ENCODE results near the gene GNAL.
A peak's percentile ranks its signal among the peaks of the same experiment; 100 is the strongest.

The GNAL gene

DNA sequence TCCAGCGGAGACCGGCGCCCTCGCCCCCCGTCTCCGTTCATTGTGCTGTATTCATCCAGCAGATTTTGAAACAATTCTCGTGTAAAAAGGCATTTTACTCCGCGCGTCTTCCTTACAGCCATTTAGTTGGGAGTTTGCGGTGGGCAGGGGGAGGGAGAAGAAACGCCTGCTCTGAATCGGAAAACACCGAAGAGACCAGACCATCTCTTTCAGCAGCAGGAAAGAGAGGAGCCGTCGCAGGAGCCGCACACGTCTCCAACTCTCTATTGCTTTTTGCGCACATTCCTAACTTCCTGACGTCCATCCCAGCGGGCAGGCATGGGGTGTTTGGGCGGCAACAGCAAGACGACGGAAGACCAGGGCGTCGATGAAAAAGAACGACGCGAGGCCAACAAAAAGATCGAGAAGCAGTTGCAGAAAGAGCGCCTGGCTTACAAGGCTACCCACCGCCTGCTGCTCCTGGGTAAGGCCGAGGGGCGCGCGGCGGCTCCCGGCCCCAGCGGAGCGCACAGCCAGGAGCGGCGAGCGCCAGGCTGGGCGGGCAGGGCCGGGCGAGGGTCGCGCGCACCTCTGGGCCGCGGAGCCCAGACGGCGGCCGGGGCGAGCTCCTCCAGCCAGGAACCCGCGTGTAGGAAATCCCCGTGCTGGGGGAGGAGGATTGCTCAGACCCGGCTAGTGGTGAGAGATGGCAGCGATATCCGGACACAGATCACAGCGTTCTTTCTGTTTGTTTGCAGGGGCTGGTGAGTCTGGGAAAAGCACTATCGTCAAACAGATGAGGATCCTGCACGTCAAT, 63.2 kb downstream of the GNAL start:
- Histone ChIP-seq H3K27me3 (ENCODE audit: insufficient read depth, low read length, poor library complexity) (peaks cover 5% of the 10 kb centered on the region), H3K4me3 (ENCODE audit: low read depth in 1 of 2, low read length in 2 of 2) (no peak overlapping the region), H2AFZ (ENCODE audit: low read depth, low read length) (no peak overlapping the region), H3K9me3 (ENCODE audit: insufficient read depth, low read length, severe bottlenecking) (no peaks in the 10 kb centered on the region), H3K4me1 (ENCODE audit: insufficient read depth, low read length) (peaks cover 4% of the 10 kb centered on the region), H3K36me3 (ENCODE audit: insufficient read depth, low read length) (no peaks in the 10 kb centered on the region), H3K79me2 (ENCODE audit: insufficient read depth, low read length) (no peaks in the 10 kb centered on the region), H4K20me1 (ENCODE audit: insufficient read depth, low read length) (no peaks in the 10 kb centered on the region), H3K9ac (ENCODE audit: low read depth, low read length) (no peak overlapping the region), H3K27ac (ENCODE audit: low read length) (no peak overlapping the region), H3K4me2 (ENCODE audit: insufficient read depth, low read length) (no peak overlapping the region)
- no peak for ATAC-seq (ENCODE audit: insufficient read depth, low read depth)
- DNase-seq = no peak
- no peak for TF ChIP-seq EZH2 (IDR thresholded peaks at IDR 0.05; ENCODE audit: borderline replicate concordance, low read depth, low read length, severe bottlenecking)
- TF ChIP-seq, protein P1, sequence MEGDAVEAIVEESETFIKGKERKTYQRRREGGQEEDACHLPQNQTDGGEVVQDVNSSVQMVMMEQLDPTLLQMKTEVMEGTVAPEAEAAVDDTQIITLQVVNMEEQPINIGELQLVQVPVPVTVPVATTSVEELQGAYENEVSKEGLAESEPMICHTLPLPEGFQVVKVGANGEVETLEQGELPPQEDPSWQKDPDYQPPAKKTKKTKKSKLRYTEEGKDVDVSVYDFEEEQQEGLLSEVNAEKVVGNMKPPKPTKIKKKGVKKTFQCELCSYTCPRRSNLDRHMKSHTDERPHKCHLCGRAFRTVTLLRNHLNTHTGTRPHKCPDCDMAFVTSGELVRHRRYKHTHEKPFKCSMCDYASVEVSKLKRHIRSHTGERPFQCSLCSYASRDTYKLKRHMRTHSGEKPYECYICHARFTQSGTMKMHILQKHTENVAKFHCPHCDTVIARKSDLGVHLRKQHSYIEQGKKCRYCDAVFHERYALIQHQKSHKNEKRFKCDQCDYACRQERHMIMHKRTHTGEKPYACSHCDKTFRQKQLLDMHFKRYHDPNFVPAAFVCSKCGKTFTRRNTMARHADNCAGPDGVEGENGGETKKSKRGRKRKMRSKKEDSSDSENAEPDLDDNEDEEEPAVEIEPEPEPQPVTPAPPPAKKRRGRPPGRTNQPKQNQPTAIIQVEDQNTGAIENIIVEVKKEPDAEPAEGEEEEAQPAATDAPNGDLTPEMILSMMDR (IDR thresholded peaks at IDR 0.05; ENCODE audit: borderline replicate concordance, extremely low read depth, low read length, poor library complexity, severe bottlenecking) = no peak

DNA sequence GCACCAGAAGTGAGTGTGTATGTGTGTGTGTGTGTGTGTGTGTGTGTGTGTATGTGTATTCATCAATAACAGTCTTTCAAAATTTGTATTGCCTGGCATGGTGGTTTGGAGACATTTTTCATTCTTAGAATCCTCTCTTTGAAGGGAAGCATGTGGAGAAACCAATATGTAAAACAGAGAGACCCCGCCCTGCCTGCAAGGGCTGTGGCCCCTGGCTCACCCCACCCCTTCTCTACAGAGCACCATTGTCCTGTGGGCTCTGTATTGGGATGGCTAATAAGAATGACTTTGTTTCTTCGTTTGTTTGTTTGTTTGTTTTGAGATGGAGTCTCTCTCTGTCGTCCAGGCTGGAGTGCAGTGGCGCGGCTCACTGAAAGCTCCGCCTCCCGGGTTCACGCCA, 65.9 kb downstream of the GNAL start:
- no peak for ATAC-seq (ENCODE audit: insufficient read depth, low read depth)
- H2AFZ ChIP-seq (ENCODE audit: low read depth, low read length) = no peak overlapping the region
- no peaks in the 10 kb centered on the region for H3K79me2 ChIP-seq (ENCODE audit: insufficient read depth, low read length)
- no peak overlapping the region for H3K9ac ChIP-seq (ENCODE audit: low read depth, low read length)
- no peaks in the 10 kb centered on the region for H3K9me3 ChIP-seq (ENCODE audit: insufficient read depth, low read length, severe bottlenecking)
- H3K36me3 ChIP-seq (ENCODE audit: insufficient read depth, low read length) = no peaks in the 10 kb centered on the region
- no peak overlapping the region for H3K27ac ChIP-seq (ENCODE audit: low read length)
- TF ChIP-seq, protein P1 (IDR thresholded peaks at IDR 0.05; ENCODE audit: borderline replicate concordance, extremely low read depth, low read length, poor library complexity, severe bottlenecking) = no peak
- TF ChIP-seq EZH2 (IDR thresholded peaks at IDR 0.05; ENCODE audit: borderline replicate concordance, low read depth, low read length, severe bottlenecking) = no peak
- H4K20me1 ChIP-seq (ENCODE audit: insufficient read depth, low read length) = no peaks in the 10 kb centered on the region
- no peak overlapping the region for H3K4me2 ChIP-seq (ENCODE audit: insufficient read depth, low read length)
- H3K27me3 ChIP-seq (ENCODE audit: insufficient read depth, low read length, poor library complexity) = peaks cover 13% of the 10 kb centered on the region
- no peak overlapping the region for H3K4me3 ChIP-seq (ENCODE audit: low read depth in 1 of 2, low read length in 2 of 2)
- no peak for DNase-seq
- peaks cover 10% of the 10 kb centered on the region for H3K4me1 ChIP-seq (ENCODE audit: insufficient read depth, low read length)

DNA sequence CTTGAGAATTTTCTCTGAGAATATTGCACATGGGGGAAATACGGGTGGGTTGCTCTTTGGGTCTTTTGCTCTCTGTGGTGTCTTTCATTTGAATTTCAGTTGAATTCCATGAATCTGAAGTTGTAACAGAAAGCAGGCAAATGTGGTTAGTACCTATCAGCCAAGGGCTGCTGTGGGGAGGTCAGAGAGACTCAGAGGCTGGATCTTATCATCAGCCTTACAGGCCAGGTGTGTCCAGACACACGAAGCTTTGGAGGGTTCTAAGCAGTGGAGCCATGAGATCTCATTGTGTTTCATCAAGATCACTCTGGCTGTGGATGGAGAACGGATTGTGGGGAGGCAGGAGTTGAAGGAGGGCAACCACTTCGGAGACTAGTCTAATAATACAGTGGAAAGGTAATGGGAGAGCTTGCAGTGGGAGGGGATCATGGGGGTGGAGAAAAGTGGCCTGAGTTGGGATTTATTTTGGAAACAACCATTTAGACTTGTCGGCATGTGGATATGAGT, 68.1 kb downstream of the GNAL start:
- H3K9me3 ChIP-seq (ENCODE audit: insufficient read depth, low read length, severe bottlenecking) = no peaks in the 10 kb centered on the region
- TF ChIP-seq, protein P1 (IDR thresholded peaks at IDR 0.05; ENCODE audit: borderline replicate concordance, extremely low read depth, low read length, poor library complexity, severe bottlenecking) = no peak
- no peak for TF ChIP-seq EZH2 (IDR thresholded peaks at IDR 0.05; ENCODE audit: borderline replicate concordance, low read depth, low read length, severe bottlenecking)
- H3K27me3 ChIP-seq (ENCODE audit: insufficient read depth, low read length, poor library complexity) = peaks cover 13% of the 10 kb centered on the region
- H3K9ac ChIP-seq (ENCODE audit: low read depth, low read length) = no peak overlapping the region
- H2AFZ ChIP-seq (ENCODE audit: low read depth, low read length) = no peak overlapping the region
- ATAC-seq (ENCODE audit: insufficient read depth, low read depth) = peak; percentile 88
- no peak overlapping the region for H3K4me3 ChIP-seq (ENCODE audit: low read depth in 1 of 2, low read length in 2 of 2)
- H3K4me2 ChIP-seq (ENCODE audit: insufficient read depth, low read length) = peak overlapping the region; percentile 40; the same call in 1 of the 2 replicates
- no peaks in the 10 kb centered on the region for H3K36me3 ChIP-seq (ENCODE audit: insufficient read depth, low read length)
- no peaks in the 10 kb centered on the region for H3K79me2 ChIP-seq (ENCODE audit: insufficient read depth, low read length)
- peaks cover 10% of the 10 kb centered on the region for H3K4me1 ChIP-seq (ENCODE audit: insufficient read depth, low read length)
- DNase-seq = peak; percentile 64
- H4K20me1 ChIP-seq (ENCODE audit: insufficient read depth, low read length) = no peaks in the 10 kb centered on the region
- no peak overlapping the region for H3K27ac ChIP-seq (ENCODE audit: low read length)

Measured in DND-41 (cell line).